Fibroblast of upper back skin (primary cell): ENCODE results near the gene SESN3.
A peak's percentile ranks its signal among the peaks of the same experiment; 100 is the strongest.
"Not testable (repeated sequence)": the region's sequence is repeated elsewhere in the genome, so short reads cannot be mapped to it uniquely, and the experiment has no call there.

ENCODE experiments used
- DNase-seq: peaks from one replicate; pipeline ENCODE4 v3.0.0-alpha.2; 2013

SESN3 gene

DNA sequence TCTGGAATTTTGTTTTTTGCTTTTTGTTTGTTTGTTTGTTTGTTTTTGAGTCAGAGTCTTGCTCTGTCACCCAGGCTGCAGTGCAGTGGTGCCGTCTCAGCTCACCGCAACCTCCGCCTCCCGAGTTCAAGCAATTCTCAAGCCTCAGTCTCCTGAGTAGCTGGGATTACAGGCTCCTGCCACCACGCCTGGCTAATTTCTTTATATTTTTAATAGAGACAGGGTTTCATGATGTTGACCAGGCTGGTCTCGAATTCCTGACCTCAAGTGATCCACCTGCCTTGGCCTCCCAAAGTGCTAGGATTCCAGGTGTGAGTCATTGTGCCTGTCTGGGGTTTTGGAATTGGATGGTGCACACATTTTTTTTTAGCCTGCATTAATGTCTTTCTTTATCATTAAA lies 20.9 kb upstream of the SESN3 start:
- not testable (repeated sequence) for DNase-seq

DNA sequence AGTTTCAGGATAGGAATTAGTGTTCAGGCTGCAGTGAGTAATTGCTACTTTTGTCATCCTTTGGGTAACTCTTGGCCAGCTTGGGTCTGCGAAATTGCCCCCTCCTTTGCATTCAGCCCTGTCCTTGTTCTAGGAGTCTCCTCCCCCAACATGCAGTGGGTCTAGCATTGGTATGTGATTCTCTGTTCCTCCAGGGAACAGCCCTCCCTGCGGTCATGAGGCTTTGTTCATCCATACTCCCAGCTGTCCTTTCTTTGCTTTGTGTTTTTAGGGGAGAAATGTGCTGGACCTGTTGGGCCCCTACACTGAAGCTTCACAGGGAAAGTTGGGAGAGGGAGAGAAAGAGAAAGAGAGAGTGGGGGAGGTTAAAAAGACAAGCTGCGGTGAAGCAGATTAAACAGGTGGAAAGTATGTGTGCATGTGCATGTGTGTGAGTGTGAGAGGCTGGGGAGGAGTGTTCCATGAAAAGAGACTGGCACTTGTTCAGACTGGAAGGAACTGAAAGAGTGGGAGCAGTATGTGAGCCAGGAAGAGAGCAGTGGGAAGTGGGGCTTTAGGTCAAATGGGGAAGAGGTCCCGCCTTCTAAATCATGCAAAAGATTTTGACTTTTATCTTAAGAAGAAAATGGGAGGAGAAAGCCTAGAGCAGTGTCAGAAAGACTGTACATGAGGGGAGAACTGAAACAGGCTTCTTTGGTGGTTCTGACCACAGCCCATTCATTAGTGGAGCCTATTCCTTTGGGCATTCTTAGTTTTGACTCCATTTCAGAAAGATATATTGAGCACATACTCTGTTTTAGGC lies 17.9 kb upstream of the SESN3 start:
- DNase-seq, result no peak

DNA sequence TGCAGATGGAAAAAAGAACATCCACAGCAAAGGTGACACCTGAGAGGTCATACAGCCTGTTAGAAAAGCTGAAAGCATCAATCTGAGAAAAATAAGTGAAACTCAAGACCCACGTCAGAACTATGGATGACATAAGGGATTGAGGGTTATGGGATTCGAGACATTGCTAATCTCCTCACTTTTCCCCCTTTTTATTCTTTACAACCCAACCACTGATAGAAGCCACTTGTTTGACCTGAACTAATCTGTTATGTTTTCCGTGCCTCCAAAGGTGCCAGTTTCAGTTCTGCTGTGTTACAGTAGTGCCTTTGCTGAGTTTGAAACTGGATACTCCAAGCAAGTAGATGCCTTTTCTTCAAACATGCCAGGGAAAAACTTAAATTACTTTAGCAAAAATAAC lies 16.9 kb upstream of the SESN3 start:
- DNase-seq, result no peak

DNA sequence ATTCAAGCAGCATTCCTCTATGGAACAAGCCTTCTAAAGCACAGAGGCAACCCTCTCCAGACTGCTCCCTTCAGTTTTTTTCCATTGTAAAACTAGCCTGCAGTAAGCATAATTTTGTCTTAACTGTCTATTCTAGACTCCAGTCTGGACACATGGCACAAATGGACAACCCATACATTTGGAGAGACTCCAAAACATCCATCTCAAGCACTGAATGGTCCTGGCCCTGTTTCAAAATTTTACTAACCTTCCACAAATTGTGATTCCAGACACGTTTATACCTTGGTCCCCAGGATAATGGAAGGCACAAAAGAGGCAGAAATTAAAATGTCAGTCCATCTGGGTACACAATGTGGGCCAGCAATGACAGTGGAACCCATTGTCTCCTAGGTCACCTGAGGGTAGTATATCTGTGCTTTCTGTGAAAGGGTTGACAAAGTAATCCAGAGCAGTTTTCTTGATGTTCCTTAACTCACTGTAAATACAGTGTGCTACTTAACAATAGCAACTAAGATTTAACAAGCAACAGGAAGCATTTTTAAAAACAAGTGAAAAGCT lies 16.2 kb upstream of the SESN3 start:
- no peak for DNase-seq

DNA sequence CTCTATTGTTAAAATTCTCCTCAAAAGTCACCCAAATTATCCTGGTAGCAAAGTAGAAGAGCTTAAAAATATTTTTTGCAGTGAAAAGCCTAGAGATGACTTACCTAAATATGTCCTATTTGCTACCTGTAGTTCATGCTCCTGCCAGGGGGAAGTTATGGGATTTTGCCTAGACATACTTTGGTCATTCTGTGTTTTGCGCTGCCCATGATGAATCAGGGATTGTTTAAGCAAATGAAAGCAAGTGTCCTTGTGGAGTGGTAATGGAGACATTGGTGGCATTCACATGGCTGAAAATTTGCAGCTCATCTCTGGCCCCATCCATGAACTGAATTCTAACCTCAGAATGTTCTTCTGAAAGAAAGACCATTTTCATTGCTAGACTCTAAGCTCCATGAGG lies 14.6 kb upstream of the SESN3 start:
- no peak for DNase-seq

DNA sequence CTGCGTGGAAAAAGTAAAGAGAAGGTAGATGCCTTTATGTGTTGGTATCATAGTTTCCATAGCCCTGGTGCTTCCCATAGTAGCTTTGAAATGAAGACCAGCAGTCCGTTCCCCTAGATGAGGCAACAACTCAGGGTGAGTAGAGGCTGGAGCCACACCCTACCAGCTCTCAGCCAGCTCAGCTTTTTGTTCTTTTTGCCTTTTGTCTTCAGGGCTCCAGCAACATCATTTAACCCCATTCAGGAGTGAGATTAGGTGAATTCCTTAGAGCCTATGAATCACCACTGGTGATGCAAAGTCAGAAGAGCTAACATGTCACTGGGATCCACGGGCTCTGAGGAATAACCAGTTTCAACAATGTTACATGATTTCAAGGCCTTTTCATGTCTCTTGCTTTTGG lies 14.0 kb upstream of the SESN3 start:
- DNase-seq, result peak; percentile 60

DNA sequence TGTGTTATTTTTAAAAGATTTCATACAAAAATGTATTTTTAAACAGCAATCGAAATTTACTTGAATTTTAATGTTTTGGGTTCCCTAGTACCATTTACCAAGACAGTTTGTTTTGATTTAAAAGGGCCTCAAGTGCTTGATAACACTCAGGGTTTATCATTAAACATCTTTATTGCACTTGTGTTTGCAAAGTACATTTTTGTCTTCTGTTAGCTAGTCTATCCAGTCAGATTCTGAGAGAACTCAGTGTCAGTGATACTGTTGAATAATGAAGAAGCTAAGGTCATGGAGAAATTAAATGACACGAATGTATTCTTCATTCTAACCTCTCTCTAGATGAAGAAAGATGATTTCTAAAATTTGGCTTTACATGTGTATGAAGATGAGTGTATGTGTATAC lies 12.7 kb upstream of the SESN3 start:
- DNase-seq, result no peak

DNA sequence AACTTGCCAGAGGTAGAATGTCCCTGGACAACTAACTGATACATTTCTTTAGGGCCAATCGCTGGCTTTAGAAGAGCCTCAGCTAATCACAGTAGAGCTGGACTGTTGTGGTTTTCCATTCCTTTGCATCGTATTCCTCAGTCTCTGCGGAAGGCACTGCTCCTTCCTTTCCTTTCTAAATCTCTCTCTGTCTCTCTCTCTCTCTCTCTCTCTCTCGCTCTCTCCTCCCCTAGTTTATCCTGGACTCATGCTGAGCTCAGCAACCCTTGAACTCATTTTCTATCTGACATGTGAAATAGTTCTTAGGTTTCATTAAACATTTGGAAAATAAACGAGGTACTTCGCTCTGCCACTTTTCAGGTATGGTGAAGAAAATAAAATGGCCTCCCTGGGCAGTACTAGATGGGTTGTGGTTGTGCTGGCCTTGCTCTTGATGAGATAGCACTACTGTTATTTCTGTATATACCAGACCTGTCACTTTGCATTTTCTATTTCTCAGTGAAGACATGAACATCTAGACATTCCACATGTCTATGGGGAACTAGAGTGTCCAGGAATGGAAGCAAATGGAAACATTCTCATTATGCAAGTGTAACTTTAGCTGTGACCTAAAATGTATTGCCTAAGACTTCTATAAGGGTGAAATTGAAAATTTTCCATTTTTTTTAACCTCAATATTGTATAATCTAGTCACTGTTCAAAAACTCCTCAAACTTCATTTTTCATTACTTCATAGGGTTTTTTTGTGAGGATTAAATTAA lies 12.0 kb upstream of the SESN3 start:
- no peak for DNase-seq

DNA sequence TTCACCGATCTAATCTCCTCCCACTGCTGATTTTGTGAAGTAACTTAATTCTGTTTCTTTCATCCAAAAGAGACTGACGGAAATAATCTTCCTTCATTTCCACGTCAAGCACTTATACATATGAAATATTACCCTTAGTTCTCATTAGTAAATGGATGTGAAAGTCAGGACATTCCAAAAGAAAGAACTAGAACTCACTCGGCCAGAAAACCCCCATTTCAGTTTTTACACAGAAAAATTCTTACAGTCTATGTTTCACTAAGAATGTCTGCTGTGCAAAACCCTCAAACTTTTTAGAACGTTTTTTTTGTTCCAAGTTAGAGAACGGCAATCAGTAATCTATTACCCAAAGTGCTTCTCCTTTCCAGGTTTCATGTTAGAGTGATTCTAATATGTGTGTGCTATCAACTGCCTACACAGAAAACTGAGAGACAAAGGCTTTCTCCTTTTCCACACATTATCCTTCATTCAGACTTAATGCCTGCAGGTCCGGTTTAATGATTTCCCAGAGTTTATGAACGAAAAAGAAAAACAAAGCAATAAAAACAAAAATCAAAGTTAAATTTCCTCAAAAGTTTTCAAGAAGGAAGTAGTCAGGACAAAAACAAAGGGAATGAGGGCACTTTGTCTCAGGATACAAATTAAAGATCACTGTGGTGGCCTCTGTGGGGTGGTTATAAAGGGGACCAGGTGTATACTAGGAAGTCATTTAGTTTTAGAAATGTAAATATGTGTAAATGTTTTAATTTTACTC lies 11.3 kb upstream of the SESN3 start:
- no peak for DNase-seq

DNA sequence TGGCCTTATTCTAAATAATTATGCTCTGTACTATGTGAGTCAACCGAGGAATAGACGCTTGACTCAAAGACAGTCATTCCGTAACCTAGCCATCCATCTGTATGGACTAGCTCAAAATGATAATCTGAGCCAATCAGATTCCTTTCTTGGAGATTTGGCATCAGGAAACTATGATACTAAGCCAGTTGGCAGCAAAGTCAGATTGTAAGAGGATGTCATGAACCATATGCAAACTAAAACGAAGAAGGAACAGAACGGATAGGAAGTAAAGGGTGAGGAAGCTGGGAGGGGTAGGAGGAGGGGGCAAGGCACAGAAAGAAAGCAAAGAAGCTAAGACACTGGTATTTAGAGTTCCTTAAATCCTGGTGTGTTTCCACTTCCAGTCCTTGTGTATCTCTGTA lies 10.7 kb upstream of the SESN3 start:
- DNase-seq, result peak; percentile 37

DNA sequence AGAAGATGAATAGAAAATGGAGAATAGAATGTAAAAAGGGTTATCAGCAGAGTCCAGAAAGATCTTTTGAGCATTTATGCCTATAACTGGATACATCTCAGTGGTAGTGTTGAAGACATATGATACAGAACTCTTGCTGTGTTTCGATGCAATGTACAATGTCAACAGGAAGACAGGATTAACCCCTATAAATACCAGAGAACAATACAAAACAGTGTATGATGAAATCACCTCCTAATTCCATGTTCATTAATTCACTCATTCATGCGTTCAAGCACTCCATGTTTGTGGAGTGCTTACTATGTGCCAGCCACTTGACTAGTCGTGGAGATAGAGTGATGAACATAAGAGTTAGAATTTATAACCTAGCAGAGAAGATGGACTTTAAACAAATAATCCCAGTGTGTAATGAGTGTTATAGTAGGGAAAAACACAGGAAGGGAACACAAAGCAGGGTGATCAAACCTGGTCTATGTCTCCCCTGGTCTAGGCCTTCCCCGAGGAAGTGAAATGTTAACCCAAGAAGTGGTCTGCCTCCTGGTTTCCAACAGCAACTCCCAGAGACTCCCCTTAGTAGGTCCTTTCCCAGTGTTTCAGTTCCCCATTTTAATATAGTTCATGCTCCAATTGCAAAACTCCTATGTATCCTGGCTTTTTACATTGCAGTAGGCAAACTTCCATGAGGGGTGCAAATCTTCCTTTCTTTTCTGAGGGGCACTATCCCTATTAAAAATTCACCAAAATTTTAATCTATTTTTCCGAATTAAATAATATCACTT lies 9.1 kb upstream of the SESN3 start:
- no peak for DNase-seq

DNA sequence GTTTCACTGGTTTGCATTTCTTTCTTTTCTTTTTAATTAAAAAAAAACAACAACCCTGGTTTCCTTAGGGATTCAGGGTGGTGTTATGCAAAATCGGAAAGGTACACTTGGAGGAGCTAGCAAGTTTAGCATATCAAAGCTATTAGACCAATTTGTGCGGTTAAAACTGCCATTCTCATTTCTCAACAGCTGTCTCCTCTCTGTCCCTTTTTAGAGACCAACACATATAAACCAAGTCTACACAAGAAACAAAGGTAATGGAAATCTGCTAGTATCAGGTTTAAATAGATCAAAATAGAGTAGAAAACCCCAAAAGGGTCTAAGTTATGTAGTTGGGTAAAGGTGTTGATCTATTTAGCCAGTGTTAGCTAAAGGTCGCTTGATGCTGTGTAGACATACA lies 1.7 kb upstream of the SESN3 start:
- DNase-seq, result no peak

DNA sequence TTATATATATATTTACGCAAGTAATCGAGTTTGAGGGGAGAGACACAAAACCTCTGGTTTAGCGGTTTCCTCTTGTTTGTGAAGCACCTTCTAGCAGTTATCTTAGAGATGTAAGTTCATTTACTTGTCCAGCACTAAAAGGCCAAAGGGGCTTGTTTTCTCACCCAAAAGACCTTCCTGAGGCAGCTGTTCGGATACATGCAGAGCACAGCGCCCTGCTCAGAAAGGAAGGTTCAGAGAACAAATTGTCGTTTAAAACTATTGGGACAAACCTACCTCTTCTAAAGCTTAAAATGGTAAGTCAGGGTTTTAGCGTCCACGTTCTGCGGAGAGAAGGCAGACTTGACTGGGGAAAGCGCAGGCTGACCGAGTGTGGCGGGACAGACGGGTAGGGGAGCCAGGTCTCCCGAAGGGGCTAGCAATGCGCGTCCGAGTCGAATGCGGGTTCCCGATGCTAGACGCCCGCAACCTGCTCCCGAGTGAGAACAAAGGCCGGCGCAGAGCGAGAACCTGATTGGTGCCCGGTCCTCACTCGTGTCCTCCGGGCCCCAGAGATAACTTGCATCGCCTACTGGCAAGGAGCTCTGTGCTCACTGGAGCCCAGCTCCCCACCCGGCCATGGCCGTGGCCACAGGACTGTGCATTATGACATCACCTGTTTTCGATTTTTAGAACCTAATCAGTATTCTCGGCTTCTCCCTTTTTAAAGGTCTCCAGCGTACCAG lies 1.0 kb upstream of the SESN3 start:
- peak; percentile 37 for DNase-seq

DNA sequence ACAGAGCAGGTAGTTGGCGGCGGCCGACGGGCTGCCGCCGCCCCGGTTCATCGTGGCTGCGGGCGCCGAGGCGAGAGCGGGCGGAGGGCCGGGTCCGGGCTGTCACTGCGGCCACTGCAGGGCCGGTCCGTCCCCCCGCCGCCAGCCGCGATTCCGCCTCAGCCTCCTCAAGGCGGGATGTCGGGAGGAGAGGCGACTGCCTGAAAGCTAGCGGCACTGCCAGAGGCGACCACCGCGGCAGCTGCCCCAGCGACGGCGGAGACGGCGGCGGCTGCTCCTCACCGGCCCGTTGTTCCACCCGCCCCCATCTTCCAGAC lies 234 bp downstream of the SESN3 start:
- DNase-seq, result no peak

DNA sequence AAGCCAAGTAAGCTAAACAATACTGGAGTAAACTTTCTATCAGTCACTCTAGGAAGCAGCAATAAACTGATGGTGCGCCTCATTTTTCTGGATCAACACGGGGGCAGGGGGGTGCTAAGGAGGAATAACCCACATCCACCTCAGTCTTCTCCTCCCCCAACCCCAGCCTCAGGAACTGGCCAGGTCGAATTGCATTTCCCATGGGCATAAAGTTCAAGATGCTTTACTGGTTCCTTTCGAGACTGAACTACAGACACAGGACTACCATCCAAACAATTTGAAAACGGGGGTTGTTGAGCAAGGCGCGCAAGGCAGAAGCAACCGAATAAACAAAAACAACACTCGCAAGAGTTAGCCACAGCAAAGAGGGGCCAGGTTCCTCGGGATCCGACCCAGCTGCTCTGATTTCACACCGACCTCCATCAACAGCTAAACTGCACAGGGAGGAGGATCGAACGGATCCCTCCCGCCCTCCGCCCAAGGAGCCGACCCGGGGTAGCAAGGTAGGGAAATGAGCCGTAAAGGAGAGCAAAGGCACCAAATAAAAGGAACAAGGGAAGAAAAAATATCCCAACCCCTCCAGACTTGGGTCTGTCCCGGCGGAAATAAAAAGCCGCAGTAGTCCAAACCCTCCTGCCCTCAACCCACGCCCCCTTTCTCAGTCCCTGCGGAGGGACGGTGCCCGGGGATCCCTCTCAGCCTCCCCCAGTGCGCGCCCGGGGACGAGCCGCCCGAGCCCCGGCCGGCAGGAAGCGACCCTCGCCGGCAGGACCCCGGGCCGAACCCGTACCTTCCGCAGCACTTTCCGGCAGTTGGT lies 801 bp downstream of the SESN3 start:
- no peak for DNase-seq

DNA sequence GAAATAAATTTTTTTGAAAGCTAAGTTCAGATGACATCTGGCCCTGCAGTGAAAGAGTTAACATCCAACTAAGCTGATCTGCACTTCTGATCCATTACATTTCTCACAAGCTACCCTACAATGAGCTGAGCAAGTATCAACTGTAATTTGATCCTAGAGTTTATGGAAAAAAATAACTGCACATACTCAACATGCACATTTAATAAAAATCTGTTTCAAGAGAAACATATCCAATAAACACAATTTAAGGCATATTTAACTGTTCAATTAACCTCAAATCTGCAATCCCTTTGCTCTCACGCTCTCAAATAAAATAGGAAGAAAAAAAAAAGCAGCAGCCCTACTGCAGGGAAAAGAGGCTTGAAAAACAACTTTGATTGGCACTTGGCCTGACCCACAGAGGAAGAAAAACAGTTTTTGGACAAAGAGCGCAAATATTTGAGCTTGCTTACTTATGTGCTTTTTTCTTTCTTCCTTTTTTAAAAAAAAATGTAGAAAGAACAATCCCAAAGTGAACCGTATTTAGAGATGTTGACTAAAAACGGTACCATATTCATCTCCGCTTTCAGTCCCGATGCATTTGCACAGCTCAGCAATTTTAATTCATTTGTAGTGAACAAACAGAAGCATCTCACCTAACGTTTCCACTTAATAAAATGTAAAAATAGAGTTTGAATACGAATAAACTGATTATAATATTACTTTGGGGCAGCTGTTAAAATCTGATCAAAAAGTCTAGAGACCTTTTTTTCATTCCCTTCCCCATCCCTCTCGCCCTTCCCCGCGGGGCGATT lies 1.6 kb downstream of the SESN3 start:
- DNase-seq, result no peak

DNA sequence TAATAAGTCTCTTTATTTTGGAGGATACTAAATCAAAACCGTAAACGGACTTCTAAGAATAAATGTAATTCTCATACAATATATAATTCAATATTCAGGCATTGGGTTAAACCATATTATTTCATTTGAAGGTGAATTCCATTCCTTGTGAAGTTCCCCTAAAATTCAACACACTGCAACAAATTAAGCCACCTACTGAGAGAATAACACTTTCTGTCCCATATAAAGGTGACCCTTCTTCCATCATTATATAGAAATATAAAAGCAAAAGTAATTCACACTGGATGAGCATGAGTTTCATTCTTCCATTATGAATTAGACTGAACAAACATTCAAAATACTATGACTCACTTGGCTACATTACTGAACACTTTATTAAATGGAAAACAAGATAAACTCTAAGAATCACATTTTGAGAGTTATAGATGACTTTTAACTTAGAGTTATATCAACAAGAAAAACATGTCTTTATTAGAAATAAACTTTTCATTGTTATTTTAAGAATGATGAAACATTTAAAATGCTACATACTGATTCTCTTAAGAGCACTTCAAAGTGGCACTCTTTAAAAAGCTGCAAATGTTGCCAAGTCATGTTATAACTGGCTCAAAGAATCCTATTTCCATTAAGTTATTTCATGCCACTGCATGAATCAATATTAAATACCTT lies 2.8 kb downstream of the SESN3 start:
- DNase-seq, result no peak

DNA sequence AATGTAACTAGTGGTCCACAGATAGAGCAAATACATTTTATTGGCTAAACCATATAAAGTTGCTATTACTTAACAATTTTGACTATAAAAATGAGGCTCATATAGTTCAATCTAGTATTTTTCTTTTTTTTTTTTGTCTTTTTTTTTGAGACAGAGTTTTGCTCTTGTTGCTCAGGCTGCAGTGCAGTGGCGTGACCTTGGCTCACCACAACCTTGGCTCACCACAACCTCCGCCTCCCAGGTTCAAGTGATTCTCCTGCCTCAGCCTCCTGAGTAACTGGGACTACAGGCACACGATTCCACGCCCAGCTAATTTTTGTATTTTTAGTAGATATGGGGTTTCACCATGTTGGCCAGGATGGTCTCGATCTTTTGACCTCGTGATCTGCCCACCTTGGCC lies 3.9 kb downstream of the SESN3 start:
- DNase-seq, result not testable (repeated sequence)

DNA sequence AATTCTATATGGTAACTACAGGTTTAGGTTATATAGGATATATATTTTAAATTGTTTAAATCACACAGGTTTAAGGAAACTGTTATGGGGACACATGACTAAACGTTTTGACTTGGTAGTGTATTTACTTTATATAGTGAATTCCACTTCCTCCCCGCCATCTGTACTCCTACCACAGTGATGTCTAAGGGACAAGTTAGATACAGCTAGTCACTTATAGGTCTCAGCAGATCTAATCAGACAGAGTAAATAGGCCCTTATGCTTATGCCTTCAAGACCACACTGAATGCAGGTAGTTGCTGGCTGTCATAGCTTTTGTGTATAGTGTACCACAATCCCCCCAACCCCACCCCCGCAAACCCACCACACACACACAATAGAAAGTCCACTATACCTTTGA lies 8.2 kb downstream of the SESN3 start:
- DNase-seq, result no peak

DNA sequence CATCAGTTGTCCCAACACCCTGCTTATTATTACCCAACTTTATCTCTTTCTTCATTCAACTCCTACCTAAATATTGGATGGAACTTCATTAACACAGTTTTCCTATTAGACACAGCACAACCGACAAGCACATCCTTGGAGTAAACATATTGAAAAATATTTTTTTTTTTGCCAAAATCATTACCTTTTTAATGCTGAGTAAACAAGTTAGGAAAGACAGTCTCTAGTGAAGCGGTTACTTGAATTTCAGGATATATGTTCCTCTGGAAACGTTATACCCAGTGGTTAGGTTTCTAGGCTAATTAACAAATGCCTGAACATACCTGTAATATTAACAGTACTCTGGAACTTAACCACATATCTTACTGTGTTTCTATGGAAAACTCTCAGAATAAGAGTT lies 11.4 kb downstream of the SESN3 start:
- DNase-seq, result no peak
